D721Med (cell line): ENCODE measurements around the gene NUDT4.

Experiments used
- DNase-seq: peaks from one replicate; pipeline ENCODE4 v3.0.0; 2011; ENCODE audit warnings: low spot score; ENCODE audit not compliant: insufficient read length
- FAIRE-seq: peaks from 2 replicates; lab custom pipeline; 2011; peaks lifted over from hg19 to GRCh38; lab: Jason Lieb, UNC
- TF ChIP-seq, protein P1 (sequence below): IDR thresholded peaks from 2 replicates; pipeline ENCODE4 v1.5.1; 2012; ENCODE audit warnings: mild to moderate bottlenecking, control low read depth; ENCODE audit not compliant: insufficient read depth; ENCODE audit errors: missing control alignments

Gene NUDT4

DNA sequence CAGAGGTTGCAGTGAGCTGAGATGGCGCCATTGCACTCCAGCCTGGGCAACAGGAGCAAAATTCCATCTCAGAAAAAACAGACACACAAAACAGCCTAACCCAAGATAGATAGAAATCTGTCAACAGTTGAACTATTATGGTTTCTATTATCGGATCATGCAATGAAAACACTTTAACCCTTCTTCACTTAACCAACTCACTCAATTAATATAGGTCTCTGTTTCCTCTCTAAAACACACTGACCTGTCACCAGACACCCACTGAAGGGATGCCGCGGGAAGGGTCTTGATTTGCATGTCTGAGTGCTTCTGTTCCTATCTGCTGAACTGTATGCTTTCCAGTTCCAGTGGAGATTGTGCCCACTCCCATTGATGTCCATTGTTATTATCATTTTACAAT lies 38.0 kb upstream of the NUDT4 start:
- TF ChIP-seq, protein P1, sequence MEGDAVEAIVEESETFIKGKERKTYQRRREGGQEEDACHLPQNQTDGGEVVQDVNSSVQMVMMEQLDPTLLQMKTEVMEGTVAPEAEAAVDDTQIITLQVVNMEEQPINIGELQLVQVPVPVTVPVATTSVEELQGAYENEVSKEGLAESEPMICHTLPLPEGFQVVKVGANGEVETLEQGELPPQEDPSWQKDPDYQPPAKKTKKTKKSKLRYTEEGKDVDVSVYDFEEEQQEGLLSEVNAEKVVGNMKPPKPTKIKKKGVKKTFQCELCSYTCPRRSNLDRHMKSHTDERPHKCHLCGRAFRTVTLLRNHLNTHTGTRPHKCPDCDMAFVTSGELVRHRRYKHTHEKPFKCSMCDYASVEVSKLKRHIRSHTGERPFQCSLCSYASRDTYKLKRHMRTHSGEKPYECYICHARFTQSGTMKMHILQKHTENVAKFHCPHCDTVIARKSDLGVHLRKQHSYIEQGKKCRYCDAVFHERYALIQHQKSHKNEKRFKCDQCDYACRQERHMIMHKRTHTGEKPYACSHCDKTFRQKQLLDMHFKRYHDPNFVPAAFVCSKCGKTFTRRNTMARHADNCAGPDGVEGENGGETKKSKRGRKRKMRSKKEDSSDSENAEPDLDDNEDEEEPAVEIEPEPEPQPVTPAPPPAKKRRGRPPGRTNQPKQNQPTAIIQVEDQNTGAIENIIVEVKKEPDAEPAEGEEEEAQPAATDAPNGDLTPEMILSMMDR: no peak
- FAIRE-seq: no peak
- no peak for DNase-seq

DNA sequence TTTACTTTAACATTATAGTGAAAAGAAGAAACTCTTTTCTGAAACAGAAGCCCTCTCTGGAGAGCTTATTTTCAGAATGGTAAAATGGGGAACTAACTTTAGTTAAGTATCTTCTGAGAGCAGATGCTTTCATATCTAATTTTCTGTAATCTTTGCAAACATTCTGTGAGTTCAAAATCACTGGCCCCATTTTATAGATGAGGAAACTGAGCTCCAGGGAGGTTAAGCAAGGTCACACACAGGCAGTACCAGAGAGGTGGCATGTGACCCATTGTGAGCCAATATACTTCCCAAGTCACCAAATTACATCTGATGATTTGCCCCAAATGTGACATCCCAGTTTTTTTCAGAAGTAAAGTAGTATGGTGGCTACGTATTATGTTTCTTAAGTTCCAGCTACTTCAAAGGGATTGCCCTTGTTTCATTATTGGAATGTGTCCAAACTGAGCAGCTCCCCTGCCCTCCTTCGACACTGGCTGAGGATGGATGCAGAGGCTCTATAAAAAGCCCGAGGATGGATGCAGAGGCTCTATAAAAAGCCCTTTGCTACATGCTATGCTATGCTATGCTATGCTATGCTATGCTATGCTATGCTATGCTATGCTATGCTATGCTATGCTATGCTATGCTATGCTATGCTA lies 36.2 kb upstream of the NUDT4 start:
- TF ChIP-seq, protein P1: no peak
- FAIRE-seq: no peak
- no peak for DNase-seq

- TF ChIP-seq, protein P1: no peak
- DNase-seq: no peak
- no peak for FAIRE-seq
Observed at GRCh38 chr12:93347054-93347785, 30.5 kb upstream of the NUDT4 start.

- DNase-seq (no peak), FAIRE-seq (no peak)
- TF ChIP-seq, protein P1: no peak
Observed at GRCh38 chr12:93348575-93349435, 28.9 kb upstream of the NUDT4 start.

- TF ChIP-seq, protein P1: no peak
- no peak for DNase-seq
- no peak for FAIRE-seq
Observed at GRCh38 chr12:93351726-93352125, 26.0 kb upstream of the NUDT4 start.

- FAIRE-seq: no peak
- TF ChIP-seq, protein P1: no peak
- DNase-seq: no peak
Observed at GRCh38 chr12:93352321-93352720, 25.4 kb upstream of the NUDT4 start.
